ENCODE data around the gene EVPL.

Gene EVPL

DNA sequence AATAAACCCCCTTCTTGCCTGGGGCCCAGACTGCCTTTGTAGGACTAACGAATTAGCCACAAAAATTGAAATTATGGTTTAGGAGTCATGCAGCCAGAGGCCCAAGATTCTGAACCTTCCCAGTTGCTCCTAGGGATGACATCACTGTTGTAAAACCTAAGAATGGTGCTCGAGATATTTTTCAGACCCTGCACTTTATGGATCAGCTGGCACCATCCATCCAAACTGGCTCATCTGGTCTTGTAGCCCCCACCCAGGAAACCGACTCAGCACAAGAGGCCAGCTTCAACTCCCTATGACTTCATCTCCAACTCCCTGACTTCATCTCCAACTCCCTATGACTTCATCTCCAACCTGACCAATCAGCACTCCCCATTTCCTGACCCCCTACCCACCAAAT lies 10.9 kb upstream of the EVPL start (continued):
- TF ChIP-seq, protein P1, sequence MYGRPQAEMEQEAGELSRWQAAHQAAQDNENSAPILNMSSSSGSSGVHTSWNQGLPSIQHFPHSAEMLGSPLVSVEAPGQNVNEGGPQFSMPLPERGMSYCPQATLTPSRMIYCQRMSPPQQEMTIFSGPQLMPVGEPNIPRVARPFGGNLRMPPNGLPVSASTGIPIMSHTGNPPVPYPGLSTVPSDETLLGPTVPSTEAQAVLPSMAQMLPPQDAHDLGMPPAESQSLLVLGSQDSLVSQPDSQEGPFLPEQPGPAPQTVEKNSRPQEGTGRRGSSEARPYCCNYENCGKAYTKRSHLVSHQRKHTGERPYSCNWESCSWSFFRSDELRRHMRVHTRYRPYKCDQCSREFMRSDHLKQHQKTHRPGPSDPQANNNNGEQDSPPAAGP (tag by site-specific recombination; IDR thresholded peaks at IDR 0.05): peak; percentile 58
- TF ChIP-seq ZNF629 (tag by site-specific recombination; IDR thresholded peaks at IDR 0.05): peak; percentile 98
- TF ChIP-seq EGR2 (tag by site-specific recombination; IDR thresholded peaks at IDR 0.05; ENCODE audit: low read depth): no peak
- TF ChIP-seq, protein P2, sequence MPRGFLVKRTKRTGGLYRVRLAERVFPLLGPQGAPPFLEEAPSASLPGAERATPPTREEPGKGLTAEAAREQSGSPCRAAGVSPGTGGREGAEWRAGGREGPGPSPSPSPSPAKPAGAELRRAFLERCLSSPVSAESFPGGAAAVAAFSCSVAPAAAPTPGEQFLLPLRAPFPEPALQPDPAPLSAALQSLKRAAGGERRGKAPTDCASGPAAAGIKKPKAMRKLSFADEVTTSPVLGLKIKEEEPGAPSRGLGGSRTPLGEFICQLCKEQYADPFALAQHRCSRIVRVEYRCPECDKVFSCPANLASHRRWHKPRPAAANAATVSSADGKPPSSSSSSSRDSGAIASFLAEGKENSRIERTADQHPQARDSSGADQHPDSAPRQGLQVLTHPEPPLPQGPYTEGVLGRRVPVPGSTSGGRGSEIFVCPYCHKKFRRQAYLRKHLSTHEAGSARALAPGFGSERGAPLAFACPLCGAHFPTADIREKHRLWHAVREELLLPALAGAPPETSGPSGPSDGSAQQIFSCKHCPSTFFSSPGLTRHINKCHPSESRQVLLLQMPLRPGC (tag by site-specific recombination; IDR thresholded peaks at IDR 0.05): no peak
- TF ChIP-seq TRIM28 (IDR thresholded peaks at IDR 0.05; ENCODE audit: borderline replicate concordance, low read length): no peak
- no peak for TF ChIP-seq ZNF777 (tag by site-specific recombination; IDR thresholded peaks at IDR 0.05; ENCODE audit: borderline replicate concordance)
- no peak for TF ChIP-seq ZNF747 (tag by site-specific recombination; IDR thresholded peaks at IDR 0.05)
- no peak for TF ChIP-seq ZNF169 (tag by site-specific recombination; IDR thresholded peaks at IDR 0.05)
- peak; percentile 52 for TF ChIP-seq ZNF335 (tag by site-specific recombination; conservative IDR thresholded peaks at IDR 0.05)
- TF ChIP-seq ZNF544 (tag by site-specific recombination; IDR thresholded peaks at IDR 0.05): no peak
- TF ChIP-seq ZFHX2 (tag by site-specific recombination; conservative IDR thresholded peaks at IDR 0.05): no peak
- TF ChIP-seq ZBTB1 (tag by site-specific recombination; IDR thresholded peaks at IDR 0.05): no peak
- TF ChIP-seq KLF9 (tag by site-specific recombination; IDR thresholded peaks at IDR 0.05; ENCODE audit: low read depth): 0 out of 2 replicates have a peak, but pooled peaks have one; percentile 13
- TF ChIP-seq, protein P3, sequence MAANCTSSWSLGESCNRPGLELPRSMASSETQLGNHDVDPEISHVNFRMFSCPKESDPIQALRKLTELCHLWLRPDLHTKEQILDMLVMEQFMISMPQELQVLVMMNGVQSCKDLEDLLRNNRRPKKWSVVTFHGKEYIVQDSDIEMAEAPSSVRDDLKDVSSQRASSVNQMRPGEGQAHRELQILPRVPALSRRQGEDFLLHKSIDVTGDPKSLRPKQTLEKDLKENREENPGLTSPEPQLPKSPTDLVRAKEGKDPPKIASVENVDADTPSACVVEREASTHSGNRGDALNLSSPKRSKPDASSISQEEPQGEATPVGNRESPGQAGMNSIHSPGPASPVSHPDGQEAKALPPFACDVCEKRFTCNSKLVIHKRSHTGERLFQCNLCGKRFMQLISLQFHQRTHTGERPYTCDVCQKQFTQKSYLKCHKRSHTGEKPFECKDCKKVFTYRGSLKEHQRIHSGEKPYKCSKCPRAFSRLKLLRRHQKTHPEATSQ (tag by site-specific recombination; IDR thresholded peaks at IDR 0.05): no peak
- TF ChIP-seq, protein P4, sequence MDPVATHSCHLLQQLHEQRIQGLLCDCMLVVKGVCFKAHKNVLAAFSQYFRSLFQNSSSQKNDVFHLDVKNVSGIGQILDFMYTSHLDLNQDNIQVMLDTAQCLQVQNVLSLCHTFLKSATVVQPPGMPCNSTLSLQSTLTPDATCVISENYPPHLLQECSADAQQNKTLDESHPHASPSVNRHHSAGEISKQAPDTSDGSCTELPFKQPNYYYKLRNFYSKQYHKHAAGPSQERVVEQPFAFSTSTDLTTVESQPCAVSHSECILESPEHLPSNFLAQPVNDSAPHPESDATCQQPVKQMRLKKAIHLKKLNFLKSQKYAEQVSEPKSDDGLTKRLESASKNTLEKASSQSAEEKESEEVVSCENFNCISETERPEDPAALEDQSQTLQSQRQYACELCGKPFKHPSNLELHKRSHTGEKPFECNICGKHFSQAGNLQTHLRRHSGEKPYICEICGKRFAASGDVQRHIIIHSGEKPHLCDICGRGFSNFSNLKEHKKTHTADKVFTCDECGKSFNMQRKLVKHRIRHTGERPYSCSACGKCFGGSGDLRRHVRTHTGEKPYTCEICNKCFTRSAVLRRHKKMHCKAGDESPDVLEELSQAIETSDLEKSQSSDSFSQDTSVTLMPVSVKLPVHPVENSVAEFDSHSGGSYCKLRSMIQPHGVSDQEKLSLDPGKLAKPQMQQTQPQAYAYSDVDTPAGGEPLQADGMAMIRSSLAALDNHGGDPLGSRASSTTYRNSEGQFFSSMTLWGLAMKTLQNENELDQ (tag by site-specific recombination; IDR thresholded peaks at IDR 0.05; ENCODE audit: low read depth): no peak
- TF ChIP-seq, protein P5, sequence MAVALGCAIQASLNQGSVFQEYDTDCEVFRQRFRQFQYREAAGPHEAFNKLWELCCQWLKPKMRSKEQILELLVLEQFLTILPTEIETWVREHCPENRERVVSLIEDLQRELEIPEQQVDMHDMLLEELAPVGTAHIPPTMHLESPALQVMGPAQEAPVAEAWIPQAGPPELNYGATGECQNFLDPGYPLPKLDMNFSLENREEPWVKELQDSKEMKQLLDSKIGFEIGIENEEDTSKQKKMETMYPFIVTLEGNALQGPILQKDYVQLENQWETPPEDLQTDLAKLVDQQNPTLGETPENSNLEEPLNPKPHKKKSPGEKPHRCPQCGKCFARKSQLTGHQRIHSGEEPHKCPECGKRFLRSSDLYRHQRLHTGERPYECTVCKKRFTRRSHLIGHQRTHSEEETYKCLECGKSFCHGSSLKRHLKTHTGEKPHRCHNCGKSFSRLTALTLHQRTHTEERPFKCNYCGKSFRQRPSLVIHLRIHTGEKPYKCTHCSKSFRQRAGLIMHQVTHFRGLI (tag by site-specific recombination; IDR thresholded peaks at IDR 0.05): no peak

DNA sequence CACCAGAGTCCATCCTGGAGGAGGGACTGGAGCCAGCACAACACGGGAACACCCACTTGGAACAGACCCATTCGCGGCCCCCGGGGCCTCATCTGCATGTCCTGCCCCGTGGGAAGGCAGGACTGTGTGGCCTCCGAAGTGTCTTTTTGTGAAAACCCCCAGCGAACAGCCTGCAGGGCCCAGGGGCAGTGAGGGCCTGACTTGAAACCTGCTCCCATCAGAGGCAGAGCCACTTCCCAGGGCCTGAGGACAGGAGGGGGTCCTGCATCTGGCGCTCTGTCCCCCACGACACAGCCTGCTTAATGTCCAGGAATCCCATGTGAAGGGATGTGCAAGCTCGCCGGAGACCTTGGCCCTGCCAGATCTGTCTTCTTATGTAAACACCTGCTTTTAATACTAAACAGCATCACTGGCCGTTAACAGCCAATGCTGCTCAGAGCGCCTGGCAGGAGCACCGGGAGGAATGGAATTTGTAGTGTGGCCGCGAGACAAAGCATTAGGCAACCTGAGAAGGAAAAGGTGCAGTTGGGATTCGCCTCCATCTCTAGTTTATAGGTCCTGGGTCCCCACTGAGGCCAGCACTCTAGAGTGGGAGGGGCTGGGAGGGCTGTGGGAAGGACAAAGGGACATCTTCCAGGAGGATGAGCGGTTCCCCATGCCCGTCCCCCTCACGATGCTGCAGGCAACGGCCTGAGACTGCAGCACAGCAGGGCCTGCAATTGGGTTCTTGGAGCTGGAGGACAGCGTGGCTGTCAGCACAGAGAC lies 9.6 kb upstream of the EVPL start:
- ChIA-PET POLR2A (interaction anchor here (0.8 to 1.1 kb wide), 2 partner anchors 23 to 24 kb away, joined by 3 to 6 read pairs; no protein-coding TSS in a partner anchor), CTCF (interaction anchor here (0.6 to 1.5 kb wide), 3 partner anchors 21 to 243 kb away, joined by 3 to 7 read pairs (median 3); no protein-coding TSS in a partner anchor)
- Histone ChIP-seq H3K9me3 (ENCODE audit: control insufficient read depth, insufficient read depth, low read depth, low read length) (no peaks in the 10 kb centered on the region), H3K4me1 (ENCODE audit: control insufficient read depth, insufficient read depth, low read length) (no peaks in the 10 kb centered on the region), H3K36me3 (ENCODE audit: control insufficient read depth in 2 of 2, insufficient read depth in 1 of 2, low read length in 2 of 2) (peaks cover 28 to 51% of the 10 kb centered on the region in 2 experiments), H3K27ac (ENCODE audit: extremely low read depth, low read depth, low read length) (no peak overlapping the region), H3K4me3 (ENCODE audit: low read depth, low read length) (no peak overlapping the region)
- TF ChIP-seq, protein P6, sequence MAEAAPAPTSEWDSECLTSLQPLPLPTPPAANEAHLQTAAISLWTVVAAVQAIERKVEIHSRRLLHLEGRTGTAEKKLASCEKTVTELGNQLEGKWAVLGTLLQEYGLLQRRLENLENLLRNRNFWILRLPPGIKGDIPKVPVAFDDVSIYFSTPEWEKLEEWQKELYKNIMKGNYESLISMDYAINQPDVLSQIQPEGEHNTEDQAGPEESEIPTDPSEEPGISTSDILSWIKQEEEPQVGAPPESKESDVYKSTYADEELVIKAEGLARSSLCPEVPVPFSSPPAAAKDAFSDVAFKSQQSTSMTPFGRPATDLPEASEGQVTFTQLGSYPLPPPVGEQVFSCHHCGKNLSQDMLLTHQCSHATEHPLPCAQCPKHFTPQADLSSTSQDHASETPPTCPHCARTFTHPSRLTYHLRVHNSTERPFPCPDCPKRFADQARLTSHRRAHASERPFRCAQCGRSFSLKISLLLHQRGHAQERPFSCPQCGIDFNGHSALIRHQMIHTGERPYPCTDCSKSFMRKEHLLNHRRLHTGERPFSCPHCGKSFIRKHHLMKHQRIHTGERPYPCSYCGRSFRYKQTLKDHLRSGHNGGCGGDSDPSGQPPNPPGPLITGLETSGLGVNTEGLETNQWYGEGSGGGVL (tag by site-specific recombination; IDR thresholded peaks at IDR 0.05): no peak
- TF ChIP-seq ZNF133 (tag by site-specific recombination; IDR thresholded peaks at IDR 0.05) (no peak), ZNF76 (tag by site-specific recombination; IDR thresholded peaks at IDR 0.05; ENCODE audit: borderline replicate concordance, low read depth) (no peak)
- TF ChIP-seq, protein P4 (tag by site-specific recombination; IDR thresholded peaks at IDR 0.05; ENCODE audit: low read depth): no peak

All from HEK293 (cell line).